ENCODE results near the gene HYAL1.
"Not testable (repeated sequence)": the region's sequence is repeated elsewhere in the genome, so short reads cannot be mapped to it uniquely, and the experiment has no call there.

HYAL1 gene

GRCh38 chr3:50318615-50319014 is 15.2 kb upstream of the HYAL1 start:
- no peak for DNase-seq (ENCODE audit: low spot score)

GRCh38 chr3:50318163-50318562 is 14.8 kb upstream of the HYAL1 start:
- DNase-seq (ENCODE audit: low spot score): no peak

- no peak for DNase-seq (ENCODE audit: low spot score)
Measured at GRCh38 chr3:50317300-50317699, 13.9 kb upstream of the HYAL1 start.

GRCh38 chr3:50316657-50317242 is 13.4 kb upstream of the HYAL1 start:
- DNase-seq (ENCODE audit: low spot score): peak; percentile 87

GRCh38 chr3:50314816-50315215 is 11.4 kb upstream of the HYAL1 start:
- DNase-seq (ENCODE audit: low spot score): no peak

GRCh38 chr3:50314342-50314741 is 11.0 kb upstream of the HYAL1 start:
- no peak for DNase-seq (ENCODE audit: low spot score)

GRCh38 chr3:50312041-50312440 is 8.7 kb upstream of the HYAL1 start:
- DNase-seq (ENCODE audit: low spot score): not testable (repeated sequence)

- DNase-seq (ENCODE audit: low spot score): no peak
Measured at GRCh38 chr3:50304601-50305000, 1.2 kb upstream of the HYAL1 start.

- no peak for DNase-seq (ENCODE audit: low spot score)
Measured at GRCh38 chr3:50302095-50303012, 1.0 kb downstream of the HYAL1 start.

GRCh38 chr3:50300681-50301254 is 2.6 kb downstream of the HYAL1 start:
- DNase-seq (ENCODE audit: low spot score): no peak

- DNase-seq (ENCODE audit: low spot score): no peak
Measured at GRCh38 chr3:50299929-50300680, 3.3 kb downstream of the HYAL1 start.

- no peak for DNase-seq (ENCODE audit: low spot score)
Measured at GRCh38 chr3:50299638-50299928, 3.8 kb downstream of the HYAL1 start.

- peak; percentile 99 for DNase-seq (ENCODE audit: low spot score)
Measured at GRCh38 chr3:50298836-50299637, 4.3 kb downstream of the HYAL1 start, which contains the start of the genes HYAL3 and NAA80. HYAL3 (minus strand) TSS chr3:50299405; CDS start chr3:50295602, 3,803 bp downstream. NAA80 (minus strand) TSS chr3:50299405; CDS start chr3:50297463, 1,942 bp downstream.

GRCh38 chr3:50297896-50298725 is 5.3 kb downstream of the HYAL1 start:
- DNase-seq (ENCODE audit: low spot score): no peak

GRCh38 chr3:50297384-50297775 is 6.0 kb downstream of the HYAL1 start:
- no peak for DNase-seq (ENCODE audit: low spot score)

- no peak for DNase-seq (ENCODE audit: low spot score)
Measured at GRCh38 chr3:50296721-50297383, 6.5 kb downstream of the HYAL1 start.

GRCh38 chr3:50295553-50296431 is 7.6 kb downstream of the HYAL1 start:
- DNase-seq (ENCODE audit: low spot score): no peak

- no peak for DNase-seq (ENCODE audit: low spot score)
Measured at GRCh38 chr3:50294492-50295403, 8.6 kb downstream of the HYAL1 start.
